ENCODE results near the gene DNTTIP2. TPM values are rescaled to one million over a fixed set of nuclear protein-coding genes. Genes with fewer than 3 reads are reported as not detected.

Gene DNTTIP2
- total RNA-seq, 1 experiment from 2014 or later = 66.1 TPM

DNA sequence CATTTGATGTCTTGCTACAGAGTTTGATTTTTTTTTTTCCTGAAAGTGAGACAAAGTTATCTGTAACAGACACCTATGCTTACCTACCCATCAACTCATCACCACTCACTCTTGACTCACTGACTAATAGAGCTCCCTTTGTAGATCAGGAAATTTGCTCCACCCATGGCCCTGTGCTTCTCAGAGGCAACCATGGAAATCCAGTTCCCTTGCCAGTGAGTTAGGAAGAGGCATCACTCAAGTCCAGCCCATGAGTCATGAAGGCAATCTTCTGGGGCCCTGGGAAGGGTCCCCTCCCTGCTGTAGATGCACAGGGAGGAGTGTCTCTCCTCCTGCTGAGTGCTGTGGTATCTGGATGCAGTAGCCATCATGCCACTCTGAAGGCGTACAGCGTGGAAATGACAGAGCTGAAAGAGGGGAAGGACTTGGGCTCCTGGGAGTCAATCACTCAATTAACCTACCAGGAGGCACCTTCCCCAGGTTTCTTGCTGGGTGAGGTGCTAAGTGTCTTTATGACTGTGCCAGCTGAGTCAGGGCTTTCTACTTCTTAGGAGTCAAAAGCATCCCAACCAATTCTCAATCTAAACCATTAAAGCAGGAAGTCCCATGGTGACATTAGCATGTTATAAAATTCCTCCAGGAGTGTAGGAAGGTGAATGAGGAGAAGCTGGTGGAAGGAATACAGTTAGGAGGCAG is 56.1 kb downstream of the DNTTIP2 start (continued):
- TF ChIP-seq, protein P1, sequence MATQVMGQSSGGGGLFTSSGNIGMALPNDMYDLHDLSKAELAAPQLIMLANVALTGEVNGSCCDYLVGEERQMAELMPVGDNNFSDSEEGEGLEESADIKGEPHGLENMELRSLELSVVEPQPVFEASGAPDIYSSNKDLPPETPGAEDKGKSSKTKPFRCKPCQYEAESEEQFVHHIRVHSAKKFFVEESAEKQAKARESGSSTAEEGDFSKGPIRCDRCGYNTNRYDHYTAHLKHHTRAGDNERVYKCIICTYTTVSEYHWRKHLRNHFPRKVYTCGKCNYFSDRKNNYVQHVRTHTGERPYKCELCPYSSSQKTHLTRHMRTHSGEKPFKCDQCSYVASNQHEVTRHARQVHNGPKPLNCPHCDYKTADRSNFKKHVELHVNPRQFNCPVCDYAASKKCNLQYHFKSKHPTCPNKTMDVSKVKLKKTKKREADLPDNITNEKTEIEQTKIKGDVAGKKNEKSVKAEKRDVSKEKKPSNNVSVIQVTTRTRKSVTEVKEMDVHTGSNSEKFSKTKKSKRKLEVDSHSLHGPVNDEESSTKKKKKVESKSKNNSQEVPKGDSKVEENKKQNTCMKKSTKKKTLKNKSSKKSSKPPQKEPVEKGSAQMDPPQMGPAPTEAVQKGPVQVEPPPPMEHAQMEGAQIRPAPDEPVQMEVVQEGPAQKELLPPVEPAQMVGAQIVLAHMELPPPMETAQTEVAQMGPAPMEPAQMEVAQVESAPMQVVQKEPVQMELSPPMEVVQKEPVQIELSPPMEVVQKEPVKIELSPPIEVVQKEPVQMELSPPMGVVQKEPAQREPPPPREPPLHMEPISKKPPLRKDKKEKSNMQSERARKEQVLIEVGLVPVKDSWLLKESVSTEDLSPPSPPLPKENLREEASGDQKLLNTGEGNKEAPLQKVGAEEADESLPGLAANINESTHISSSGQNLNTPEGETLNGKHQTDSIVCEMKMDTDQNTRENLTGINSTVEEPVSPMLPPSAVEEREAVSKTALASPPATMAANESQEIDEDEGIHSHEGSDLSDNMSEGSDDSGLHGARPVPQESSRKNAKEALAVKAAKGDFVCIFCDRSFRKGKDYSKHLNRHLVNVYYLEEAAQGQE (IDR thresholded peaks at IDR 0.05; ENCODE audit: low read depth) = no peak

DNA sequence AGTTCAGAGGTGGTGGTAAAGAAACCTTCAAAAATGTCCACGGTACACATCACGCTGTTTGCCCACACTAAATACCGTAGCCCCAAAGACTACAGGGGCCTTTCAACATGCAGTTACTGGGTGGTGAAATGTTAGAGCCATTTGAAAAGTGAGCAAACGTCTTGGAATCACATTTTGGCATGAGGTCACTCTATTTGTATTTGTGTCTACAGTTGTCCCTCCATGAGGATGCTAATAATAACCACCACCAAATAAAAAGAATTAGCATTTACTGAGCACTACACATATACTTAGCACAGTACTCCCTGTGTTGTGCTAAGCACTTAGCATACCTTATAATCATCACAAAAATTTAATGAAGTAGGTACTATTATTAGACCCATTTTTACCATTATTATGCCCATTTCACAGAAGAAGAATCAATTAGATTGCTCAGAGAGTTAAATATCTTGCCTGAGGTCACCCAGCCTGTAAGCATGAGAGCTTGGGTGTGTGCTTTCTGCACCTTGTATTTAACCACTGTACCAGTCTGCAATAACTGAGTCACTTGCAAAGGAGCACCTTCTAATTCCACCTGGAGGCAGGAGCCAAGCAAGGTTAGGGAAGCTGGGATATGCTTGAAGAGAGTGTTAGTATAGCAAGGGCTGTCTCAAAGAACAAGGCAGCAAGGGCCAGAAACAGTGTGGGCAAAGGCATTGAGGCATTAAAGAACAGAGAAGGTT is 57.4 kb downstream of the DNTTIP2 start:
- BruUV-seq (replicated peaks) = no TSS peak
- H3K27me3 ChIP-seq (ENCODE audit: insufficient read depth, low read length) = no peaks in the 10 kb centered on the region
- no peaks in the 10 kb centered on the region for H4K20me1 ChIP-seq (ENCODE audit: insufficient read depth)
- DNase-seq (ENCODE audit: low read depth, low spot score) (no peak), ATAC-seq (no peak)
- intact Hi-C loops (cut with micrococcal nuclease) = no loop called here
- H3K27ac ChIP-seq (ENCODE audit: low read depth, low read length) = no peak overlapping the region
- ChIA-PET CTCF (interaction anchor here (2.9 kb wide), 1 partner anchor 8 kb away, joined by 10 read pairs; no protein-coding TSS in a partner anchor), RAD21 (ENCODE audit: low non-redundant PET in 1 of 2, low total read pairs in 2 of 2, uncharacterized antibody in 2 of 2, unreplicated experiment in 2 of 2) (no interaction called here), POLR2A (no interaction called here)
- H3K9me3 ChIP-seq (ENCODE audit: control insufficient read depth in 1 of 2, insufficient read depth in 1 of 2, low read depth in 1 of 2, low read length in 2 of 2) = no peaks in the 10 kb centered on the region
- H3K4me3 ChIP-seq (replicated peaks in 1 of 2; ENCODE audit: low read depth in 1 of 2, low read length in 2 of 2) = no peak overlapping the region
- H3K9me2 ChIP-seq (ENCODE audit: insufficient read depth) = no peaks in the 10 kb centered on the region
- H2AFZ ChIP-seq (ENCODE audit: low read depth, low read length, poor library complexity, severe bottlenecking) = no peak overlapping the region
- peaks cover 0 to 20% of the 10 kb centered on the region in 2 experiments; a peak in 1 of 4 replicates for H3K4me1 ChIP-seq (ENCODE audit: control insufficient read depth in 1 of 2, insufficient read depth in 2 of 2, low read length in 2 of 2)
- no peaks in the 10 kb centered on the region for H3K79me2 ChIP-seq (ENCODE audit: insufficient read depth, low read length)
- no peak overlapping the region for H3K9ac ChIP-seq (ENCODE audit: low read length)
- H3K4me2 ChIP-seq (ENCODE audit: low read length) = no peak overlapping the region
- H3K36me3 ChIP-seq (ENCODE audit: control insufficient read depth in 1 of 2, insufficient read depth in 2 of 2, low read length in 2 of 2) = no peaks in the 10 kb centered on the region
- TF ChIP-seq ZFX (IDR thresholded peaks at IDR 0.05) (no peak), EGR1 (IDR thresholded peaks at IDR 0.05; ENCODE audit: low read depth) (no peak), SP1 (IDR thresholded peaks at IDR 0.05; ENCODE audit: low read depth) (no peak), POLR2A (IDR thresholded peaks at IDR 0.05; ENCODE audit: borderline replicate concordance, extremely low read depth, insufficient read depth, insufficient read length) (no peak)
- TF ChIP-seq, protein P2, sequence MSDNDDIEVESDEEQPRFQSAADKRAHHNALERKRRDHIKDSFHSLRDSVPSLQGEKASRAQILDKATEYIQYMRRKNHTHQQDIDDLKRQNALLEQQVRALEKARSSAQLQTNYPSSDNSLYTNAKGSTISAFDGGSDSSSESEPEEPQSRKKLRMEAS (IDR thresholded peaks at IDR 0.05) = no peak

Measured in HCT116 (cell line).